ENCODE results near the gene GCLC. TPM values are rescaled to one million over a fixed set of nuclear protein-coding genes. Genes with fewer than 3 reads are reported as not detected.
A peak's percentile ranks its signal among the peaks of the same experiment; 100 is the strongest.

Gene GCLC
- polyA plus RNA-seq, 1 donor (not counting 4 experiments of a cell fraction or from before 2014, with no cell fraction given), result 73.2 TPM

- Histone ChIP-seq H3K9ac (ENCODE audit: control insufficient read depth, extremely low read depth, insufficient read depth, low read length) (no peak overlapping the region), H3K4me1 (ENCODE audit: control insufficient read depth, extremely low read depth, insufficient read depth, low read length) (peaks cover 28% of the 10 kb centered on the region), H3K4me2 (ENCODE audit: control insufficient read depth, extremely low read depth, insufficient read depth, low read depth, low read length) (peak overlapping the region; percentile 7), H3K9me3 (ENCODE audit: control insufficient read depth, low read depth, low read length) (no peaks in the 10 kb centered on the region), H2AFZ (ENCODE audit: control insufficient read depth, low read length) (no peak overlapping the region), H3K4me3 (ENCODE audit: control insufficient read depth in 2 of 3, extremely low read depth in 1 of 3, insufficient read depth in 2 of 3, low read depth in 1 of 3, low read length in 3 of 3) (no peak overlapping the region), H4K20me1 (ENCODE audit: control insufficient read depth, extremely low read depth, insufficient read depth, low read length) (no peaks in the 10 kb centered on the region), H3K36me3 (ENCODE audit: control insufficient read depth in 2 of 2, extremely low read depth in 1 of 2, insufficient read depth in 2 of 2, low read length in 2 of 2) (peaks cover 8 to 10% of the 10 kb centered on the region in 2 experiments), H3K9me1 (ENCODE audit: control insufficient read depth, extremely low read depth, insufficient read depth, low read length) (peaks cover 3% of the 10 kb centered on the region), H3K27ac (ENCODE audit: control insufficient read depth, insufficient read depth, low read length) (no peak overlapping the region), H3K27me3 (ENCODE audit: control insufficient read depth, extremely low read depth, insufficient read depth, low read length) (no peaks in the 10 kb centered on the region), H3K79me2 (ENCODE audit: control insufficient read depth, insufficient read depth, low read length) (peaks cover 96% of the 10 kb centered on the region)
- dilution Hi-C loops (cut with MboI; ENCODE audit: extremely low pct_ligation_motif_present, low sequenced_read_pairs), result no loop called here
- FAIRE-seq, result peak; percentile 39
- DNase-seq (ENCODE audit: low read depth, low spot score), result no peak
- no peak for TF ChIP-seq EZH2 (IDR thresholded peaks at IDR 0.05; ENCODE audit: low read length)
- TF ChIP-seq, protein P1, sequence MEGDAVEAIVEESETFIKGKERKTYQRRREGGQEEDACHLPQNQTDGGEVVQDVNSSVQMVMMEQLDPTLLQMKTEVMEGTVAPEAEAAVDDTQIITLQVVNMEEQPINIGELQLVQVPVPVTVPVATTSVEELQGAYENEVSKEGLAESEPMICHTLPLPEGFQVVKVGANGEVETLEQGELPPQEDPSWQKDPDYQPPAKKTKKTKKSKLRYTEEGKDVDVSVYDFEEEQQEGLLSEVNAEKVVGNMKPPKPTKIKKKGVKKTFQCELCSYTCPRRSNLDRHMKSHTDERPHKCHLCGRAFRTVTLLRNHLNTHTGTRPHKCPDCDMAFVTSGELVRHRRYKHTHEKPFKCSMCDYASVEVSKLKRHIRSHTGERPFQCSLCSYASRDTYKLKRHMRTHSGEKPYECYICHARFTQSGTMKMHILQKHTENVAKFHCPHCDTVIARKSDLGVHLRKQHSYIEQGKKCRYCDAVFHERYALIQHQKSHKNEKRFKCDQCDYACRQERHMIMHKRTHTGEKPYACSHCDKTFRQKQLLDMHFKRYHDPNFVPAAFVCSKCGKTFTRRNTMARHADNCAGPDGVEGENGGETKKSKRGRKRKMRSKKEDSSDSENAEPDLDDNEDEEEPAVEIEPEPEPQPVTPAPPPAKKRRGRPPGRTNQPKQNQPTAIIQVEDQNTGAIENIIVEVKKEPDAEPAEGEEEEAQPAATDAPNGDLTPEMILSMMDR (optimal IDR thresholded peaks at IDR 0.05 in 1 of 3, IDR thresholded peaks at IDR 0.05 in 1 of 3, conservative IDR thresholded peaks at IDR 0.05 in 1 of 3; ENCODE audit: extremely low read depth in 1 of 3, insufficient read depth in 2 of 3, low read length in 3 of 3), result no peak
Observed at GRCh38 chr6:53539561-53539960, 5.3 kb downstream of the GCLC start.

DNA sequence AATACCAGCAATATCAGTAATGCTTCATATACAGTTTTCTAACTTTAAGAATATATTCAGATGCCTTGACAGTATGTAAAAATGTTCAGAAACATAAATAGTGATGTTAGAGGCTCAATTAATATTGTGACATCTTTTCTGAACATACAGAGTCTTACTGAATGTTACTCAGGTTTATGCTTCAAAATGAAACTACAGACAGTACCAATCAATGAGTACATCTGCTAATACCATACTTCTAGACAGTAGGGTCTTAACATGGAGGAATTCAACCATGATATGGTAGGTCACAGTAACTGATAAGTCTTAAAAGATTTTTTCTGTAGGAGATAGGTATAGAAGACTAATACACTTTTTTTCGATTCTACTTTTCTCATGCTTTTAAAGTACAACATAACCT is 8.3 kb downstream of the GCLC start:
- Histone ChIP-seq H3K4me3 (ENCODE audit: control insufficient read depth in 2 of 3, extremely low read depth in 1 of 3, insufficient read depth in 2 of 3, low read depth in 1 of 3, low read length in 3 of 3) (no peak overlapping the region), H4K20me1 (ENCODE audit: control insufficient read depth, extremely low read depth, insufficient read depth, low read length) (no peaks in the 10 kb centered on the region), H3K36me3 (ENCODE audit: control insufficient read depth in 2 of 2, extremely low read depth in 1 of 2, insufficient read depth in 2 of 2, low read length in 2 of 2) (peaks cover 8 to 14% of the 10 kb centered on the region in 2 experiments), H3K9me1 (ENCODE audit: control insufficient read depth, extremely low read depth, insufficient read depth, low read length) (no peaks in the 10 kb centered on the region), H3K27me3 (ENCODE audit: control insufficient read depth, extremely low read depth, insufficient read depth, low read length) (no peaks in the 10 kb centered on the region), H3K4me2 (ENCODE audit: control insufficient read depth, extremely low read depth, insufficient read depth, low read depth, low read length) (no peak overlapping the region), H3K79me2 (ENCODE audit: control insufficient read depth, insufficient read depth, low read length) (peaks cover 96% of the 10 kb centered on the region), H3K4me1 (ENCODE audit: control insufficient read depth, extremely low read depth, insufficient read depth, low read length) (peaks cover 25% of the 10 kb centered on the region), H3K9me3 (ENCODE audit: control insufficient read depth, low read depth, low read length) (no peaks in the 10 kb centered on the region), H3K9ac (ENCODE audit: control insufficient read depth, extremely low read depth, insufficient read depth, low read length) (no peak overlapping the region), H2AFZ (ENCODE audit: control insufficient read depth, low read length) (no peak overlapping the region), H3K27ac (ENCODE audit: control insufficient read depth, insufficient read depth, low read length) (no peak overlapping the region)
- TF ChIP-seq EZH2 (IDR thresholded peaks at IDR 0.05; ENCODE audit: low read length), result no peak
- TF ChIP-seq, protein P1 (optimal IDR thresholded peaks at IDR 0.05 in 1 of 3, IDR thresholded peaks at IDR 0.05 in 1 of 3, conservative IDR thresholded peaks at IDR 0.05 in 1 of 3; ENCODE audit: extremely low read depth in 1 of 3, insufficient read depth in 2 of 3, low read length in 3 of 3), result no peak
- dilution Hi-C loops (cut with MboI; ENCODE audit: extremely low pct_ligation_motif_present, low sequenced_read_pairs), result no loop called here
- DNase-seq (ENCODE audit: low read depth, low spot score), result no peak
- no peak for FAIRE-seq
